ENCODE measurements around the gene C1orf74.

C1orf74 gene

GRCh38 chr1:209749670-209750323 is 34.6 kb downstream of the C1orf74 start:
- no peaks in the 10 kb centered on the region for H3K9me3 Mint-ChIP-seq (ENCODE audit: low read depth)
- no peaks in the 10 kb centered on the region for H3K27me3 Mint-ChIP-seq
- peaks cover 63% of the 10 kb centered on the region for H3K4me1 Mint-ChIP-seq (ENCODE audit: low read depth)
- H3K27ac Mint-ChIP-seq, result peak overlapping the region; percentile 80
- H3K36me3 Mint-ChIP-seq, result no peaks in the 10 kb centered on the region
- peak overlapping the region; percentile 8 for H3K4me3 Mint-ChIP-seq

- Mint-ChIP-seq H3K36me3 (no peaks in the 10 kb centered on the region), H3K27me3 (no peaks in the 10 kb centered on the region), H3K27ac (peak overlapping the region; percentile 80), H3K9me3 (ENCODE audit: low read depth) (no peaks in the 10 kb centered on the region), H3K4me1 (ENCODE audit: low read depth) (peaks cover 63% of the 10 kb centered on the region), H3K4me3 (peak overlapping the region; percentile 8)
Measured at GRCh38 chr1:209749205-209749604, 35.2 kb downstream of the C1orf74 start.

GRCh38 chr1:209748620-209749019 is 35.7 kb downstream of the C1orf74 start:
- Mint-ChIP-seq H3K27me3 (no peaks in the 10 kb centered on the region), H3K4me3 (peak overlapping the region; percentile 85), H3K27ac (peak overlapping the region; percentile 97), H3K4me1 (ENCODE audit: low read depth) (peaks cover 61% of the 10 kb centered on the region), H3K9me3 (ENCODE audit: low read depth) (no peaks in the 10 kb centered on the region), H3K36me3 (no peaks in the 10 kb centered on the region)

- Mint-ChIP-seq H3K27ac (peak overlapping the region; percentile 97), H3K27me3 (no peaks in the 10 kb centered on the region), H3K9me3 (ENCODE audit: low read depth) (no peaks in the 10 kb centered on the region), H3K36me3 (no peaks in the 10 kb centered on the region), H3K4me3 (peak overlapping the region; percentile 85), H3K4me1 (ENCODE audit: low read depth) (peaks cover 62% of the 10 kb centered on the region)
Measured at GRCh38 chr1:209747580-209748262, 36.6 kb downstream of the C1orf74 start.

- Mint-ChIP-seq H3K36me3 (no peaks in the 10 kb centered on the region), H3K27me3 (no peaks in the 10 kb centered on the region), H3K9me3 (ENCODE audit: low read depth) (no peaks in the 10 kb centered on the region), H3K27ac (peak overlapping the region; percentile 46), H3K4me1 (ENCODE audit: low read depth) (peaks cover 58% of the 10 kb centered on the region), H3K4me3 (peak overlapping the region; percentile 20)
Measured at GRCh38 chr1:209746451-209747165, 37.8 kb downstream of the C1orf74 start.

- peaks cover 34% of the 10 kb centered on the region for H3K4me1 Mint-ChIP-seq (ENCODE audit: low read depth)
- no peaks in the 10 kb centered on the region for H3K9me3 Mint-ChIP-seq (ENCODE audit: low read depth)
- H3K36me3 Mint-ChIP-seq, result no peaks in the 10 kb centered on the region
- no peak overlapping the region for H3K4me3 Mint-ChIP-seq
- no peaks in the 10 kb centered on the region for H3K27me3 Mint-ChIP-seq
- peak overlapping the region; percentile 64 for H3K27ac Mint-ChIP-seq
Measured at GRCh38 chr1:209743145-209743482, 41.2 kb downstream of the C1orf74 start.

- H3K27me3 Mint-ChIP-seq, result no peaks in the 10 kb centered on the region
- H3K27ac Mint-ChIP-seq, result peak overlapping the region; percentile 64
- peaks cover 29% of the 10 kb centered on the region for H3K4me1 Mint-ChIP-seq (ENCODE audit: low read depth)
Measured at GRCh38 chr1:209742409-209743144, 41.8 kb downstream of the C1orf74 start.

GRCh38 chr1:209741889-209742288 is 42.5 kb downstream of the C1orf74 start:
- Mint-ChIP-seq H3K9me3 (ENCODE audit: low read depth) (no peaks in the 10 kb centered on the region), H3K27ac (peak overlapping the region; percentile 13), H3K27me3 (no peaks in the 10 kb centered on the region), H3K4me1 (ENCODE audit: low read depth) (peaks cover 27% of the 10 kb centered on the region), H3K4me3 (no peak overlapping the region), H3K36me3 (no peaks in the 10 kb centered on the region)

More at GRCh38 chr1:209742409-209743144, 41.8 kb downstream of the C1orf74 start:
- Mint-ChIP-seq H3K36me3 (no peaks in the 10 kb centered on the region), H3K4me3 (no peak overlapping the region), H3K9me3 (ENCODE audit: low read depth) (no peaks in the 10 kb centered on the region)

- no peaks in the 10 kb centered on the region for H3K27me3 Mint-ChIP-seq
- no peak overlapping the region for H3K27ac Mint-ChIP-seq
- no peak overlapping the region for H3K4me3 Mint-ChIP-seq
Measured at GRCh38 chr1:209741193-209741592, 43.2 kb downstream of the C1orf74 start.

GRCh38 chr1:209738270-209738669 is 46.1 kb downstream of the C1orf74 start:
- Mint-ChIP-seq H3K4me1 (ENCODE audit: low read depth) (peaks cover 35% of the 10 kb centered on the region), H3K36me3 (no peaks in the 10 kb centered on the region), H3K4me3 (no peak overlapping the region), H3K9me3 (ENCODE audit: low read depth) (no peaks in the 10 kb centered on the region), H3K27ac (no peak overlapping the region), H3K27me3 (no peaks in the 10 kb centered on the region)

More at GRCh38 chr1:209741193-209741592, 43.2 kb downstream of the C1orf74 start:
- Mint-ChIP-seq H3K36me3 (no peaks in the 10 kb centered on the region), H3K9me3 (ENCODE audit: low read depth) (no peaks in the 10 kb centered on the region), H3K4me1 (ENCODE audit: low read depth) (peaks cover 28% of the 10 kb centered on the region)

- H3K27ac Mint-ChIP-seq, result peak overlapping the region; percentile 70
- peaks cover 2% of the 10 kb centered on the region for H3K36me3 Mint-ChIP-seq
- no peak overlapping the region for H3K4me3 Mint-ChIP-seq
- no peaks in the 10 kb centered on the region for H3K27me3 Mint-ChIP-seq
- peaks cover 31% of the 10 kb centered on the region for H3K4me1 Mint-ChIP-seq (ENCODE audit: low read depth)
- no peaks in the 10 kb centered on the region for H3K9me3 Mint-ChIP-seq (ENCODE audit: low read depth)
Measured at GRCh38 chr1:209737118-209737505, 47.2 kb downstream of the C1orf74 start.

- Mint-ChIP-seq H3K27ac (peak overlapping the region; percentile 70), H3K4me3 (no peak overlapping the region)
Measured at GRCh38 chr1:209736490-209737117, 47.8 kb downstream of the C1orf74 start.

GRCh38 chr1:209733409-209734192 is 50.8 kb downstream of the C1orf74 start:
- H3K27ac Mint-ChIP-seq, result peak overlapping the region; percentile 46
- H3K36me3 Mint-ChIP-seq, result peaks cover 8% of the 10 kb centered on the region
- H3K4me1 Mint-ChIP-seq (ENCODE audit: low read depth), result peaks cover 24% of the 10 kb centered on the region
- H3K27me3 Mint-ChIP-seq, result no peaks in the 10 kb centered on the region
- peak overlapping the region; percentile 11 for H3K4me3 Mint-ChIP-seq
- H3K9me3 Mint-ChIP-seq (ENCODE audit: low read depth), result no peaks in the 10 kb centered on the region

More at GRCh38 chr1:209736490-209737117, 47.8 kb downstream of the C1orf74 start:
- peaks cover 2% of the 10 kb centered on the region for H3K36me3 Mint-ChIP-seq
- no peaks in the 10 kb centered on the region for H3K9me3 Mint-ChIP-seq (ENCODE audit: low read depth)
- no peaks in the 10 kb centered on the region for H3K27me3 Mint-ChIP-seq
- peaks cover 27% of the 10 kb centered on the region for H3K4me1 Mint-ChIP-seq (ENCODE audit: low read depth)

GRCh38 chr1:209732725-209733124 is 51.6 kb downstream of the C1orf74 start:
- H3K4me3 Mint-ChIP-seq, result no peak overlapping the region
- peaks cover 29% of the 10 kb centered on the region for H3K4me1 Mint-ChIP-seq (ENCODE audit: low read depth)

More at GRCh38 chr1:209732725-209733124, 51.6 kb downstream of the C1orf74 start:
- Mint-ChIP-seq H3K36me3 (peaks cover 9% of the 10 kb centered on the region), H3K27me3 (no peaks in the 10 kb centered on the region), H3K9me3 (ENCODE audit: low read depth) (no peaks in the 10 kb centered on the region), H3K27ac (no peak overlapping the region)
